HCT116 (cell line): ENCODE data around the gene FREM3.

ENCODE experiments used
- EGR1 ChIP-seq: IDR thresholded peaks from 2 replicates; pipeline ENCODE4 v1.6.1; 2012; ENCODE audit warnings: low read depth
- EZH2 ChIP-seq: fragments of 200-600 bp; sonication (generic); IDR thresholded peaks from 2 replicates; pipeline ENCODE4 v1.6.1; 2017; ENCODE audit warnings: antibody characterized with exemption, mixed run types
- JUND ChIP-seq: IDR thresholded peaks from 2 replicates; pipeline ENCODE4 v1.6.1; 2012
- POLR2A ChIP-seq: IDR thresholded peaks from 2 replicates; pipeline ENCODE4 v1.7.0; 2011; ENCODE audit warnings: borderline replicate concordance; ENCODE audit not compliant: insufficient read depth, insufficient read length; ENCODE audit errors: extremely low read depth
- YY1 ChIP-seq: IDR thresholded peaks from 2 replicates; pipeline ENCODE4 v1.6.1; 2011; ENCODE audit warnings: low read length, low read depth, moderate library complexity, mild to moderate bottlenecking; ENCODE audit not compliant: insufficient replicate concordance; ENCODE audit errors: extremely low read depth
- ZBTB33 ChIP-seq: IDR thresholded peaks from 2 replicates; pipeline ENCODE4 v1.6.1; 2011; ENCODE audit warnings: mild to moderate bottlenecking, low read length, moderate library complexity; ENCODE audit not compliant: insufficient replicate concordance; ENCODE audit errors: extremely low read depth

- TF ChIP-seq EZH2 (no peak), JUND (no peak), YY1 (no peak), POLR2A (no peak), ZBTB33 (no peak), EGR1 (no peak)
Observed at GRCh38 chr4:143653031-143653430, 47.4 kb downstream of the FREM3 start.
